Measurements from ENCODE around the gene CCDC177.
A peak's percentile ranks its signal among the peaks of the same experiment; 100 is the strongest.

CCDC177 gene

GRCh38 chr14:69573831-69574262, 824 bp downstream of the CCDC177 start:
- TF ChIP-seq, protein P1, sequence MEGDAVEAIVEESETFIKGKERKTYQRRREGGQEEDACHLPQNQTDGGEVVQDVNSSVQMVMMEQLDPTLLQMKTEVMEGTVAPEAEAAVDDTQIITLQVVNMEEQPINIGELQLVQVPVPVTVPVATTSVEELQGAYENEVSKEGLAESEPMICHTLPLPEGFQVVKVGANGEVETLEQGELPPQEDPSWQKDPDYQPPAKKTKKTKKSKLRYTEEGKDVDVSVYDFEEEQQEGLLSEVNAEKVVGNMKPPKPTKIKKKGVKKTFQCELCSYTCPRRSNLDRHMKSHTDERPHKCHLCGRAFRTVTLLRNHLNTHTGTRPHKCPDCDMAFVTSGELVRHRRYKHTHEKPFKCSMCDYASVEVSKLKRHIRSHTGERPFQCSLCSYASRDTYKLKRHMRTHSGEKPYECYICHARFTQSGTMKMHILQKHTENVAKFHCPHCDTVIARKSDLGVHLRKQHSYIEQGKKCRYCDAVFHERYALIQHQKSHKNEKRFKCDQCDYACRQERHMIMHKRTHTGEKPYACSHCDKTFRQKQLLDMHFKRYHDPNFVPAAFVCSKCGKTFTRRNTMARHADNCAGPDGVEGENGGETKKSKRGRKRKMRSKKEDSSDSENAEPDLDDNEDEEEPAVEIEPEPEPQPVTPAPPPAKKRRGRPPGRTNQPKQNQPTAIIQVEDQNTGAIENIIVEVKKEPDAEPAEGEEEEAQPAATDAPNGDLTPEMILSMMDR (IDR thresholded peaks at IDR 0.05; ENCODE audit: unreplicated experiment in 3 of 3): no peak
- peaks cover 37% of the 10 kb centered on the region for H3K27me3 Mint-ChIP-seq (ENCODE audit: low read depth)
- peaks cover 12% of the 10 kb centered on the region for H3K36me3 Mint-ChIP-seq (ENCODE audit: low read depth)
- H3K4me1 Mint-ChIP-seq: peaks cover 5% of the 10 kb centered on the region
- peak overlapping the region in 2 of 3 experiments; percentile 26 to 66 for H3K27ac Mint-ChIP-seq
- no peaks in the 10 kb centered on the region for H3K9me3 Mint-ChIP-seq
- H3K4me3 Mint-ChIP-seq: peak overlapping the region; percentile 82 to 89 (median 85)

GRCh38 chr14:69573205-69573830, 1.4 kb downstream of the CCDC177 start:
- Mint-ChIP-seq H3K27ac (peak overlapping the region in 2 of 3 experiments; percentile 26 to 66), H3K4me1 (peaks cover 5% of the 10 kb centered on the region), H3K4me3 (peak overlapping the region; percentile 82 to 89 (median 85)), H3K36me3 (ENCODE audit: low read depth) (peaks cover 12% of the 10 kb centered on the region), H3K27me3 (ENCODE audit: low read depth) (peaks cover 37% of the 10 kb centered on the region), H3K9me3 (no peaks in the 10 kb centered on the region)
- TF ChIP-seq, protein P1 (IDR thresholded peaks at IDR 0.05; ENCODE audit: unreplicated experiment in 3 of 3): no peak

- Mint-ChIP-seq H3K9me3 (no peaks in the 10 kb centered on the region), H3K36me3 (ENCODE audit: low read depth) (peaks cover 12% of the 10 kb centered on the region), H3K27me3 (ENCODE audit: low read depth) (peaks cover 37% of the 10 kb centered on the region), H3K4me1 (peaks cover 5% of the 10 kb centered on the region), H3K4me3 (no peak overlapping the region), H3K27ac (no peak overlapping the region)
- TF ChIP-seq, protein P1 (IDR thresholded peaks at IDR 0.05; ENCODE audit: unreplicated experiment in 3 of 3): no peak
Observed at GRCh38 chr14:69572841-69573135, 1.9 kb downstream of the CCDC177 start.

DNA sequence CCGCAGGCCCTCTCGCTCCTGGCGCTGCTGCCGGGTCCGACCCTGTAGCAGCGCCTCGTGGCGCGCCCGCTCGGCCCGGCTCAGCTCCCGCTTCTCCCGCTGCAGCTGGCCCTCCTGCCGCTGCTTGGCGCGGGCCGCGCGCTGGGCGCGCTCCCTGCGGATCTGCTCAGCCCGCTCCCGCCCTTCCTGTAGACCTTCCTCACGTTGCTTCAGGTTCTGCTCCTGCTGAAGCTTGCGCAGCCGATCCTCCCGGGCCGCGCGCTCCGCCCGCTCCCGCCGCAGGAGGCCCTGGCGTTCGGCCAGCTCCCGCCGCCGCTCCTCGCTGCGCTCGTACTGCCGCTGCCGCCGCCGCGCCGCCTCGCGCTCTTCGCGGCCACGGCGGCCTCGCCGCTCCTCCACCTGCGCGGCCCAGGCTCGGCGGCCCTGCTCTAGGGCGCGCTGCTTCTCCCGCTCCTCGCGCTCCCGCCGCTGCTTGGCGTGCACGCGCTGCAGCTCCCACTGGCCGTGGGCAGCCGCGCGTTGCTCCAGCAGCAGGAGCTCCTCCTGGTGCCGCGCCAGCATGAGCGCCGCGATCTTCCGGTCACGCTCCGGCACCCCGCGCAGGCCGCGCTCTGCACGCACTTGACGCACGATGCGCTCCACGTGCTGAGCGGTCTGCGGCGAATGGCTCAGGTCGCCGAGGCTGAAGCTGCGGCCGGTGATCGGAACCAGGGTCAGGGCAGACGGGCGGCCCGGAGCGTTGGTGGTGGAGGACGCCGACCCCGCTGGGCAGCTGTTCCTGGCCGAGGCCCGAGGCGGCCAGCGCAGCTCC, 2.4 kb downstream of the CCDC177 start:
- H3K9me3 Mint-ChIP-seq: no peaks in the 10 kb centered on the region
- peaks cover 5% of the 10 kb centered on the region for H3K4me1 Mint-ChIP-seq
- TF ChIP-seq, protein P1 (IDR thresholded peaks at IDR 0.05; ENCODE audit: unreplicated experiment in 3 of 3): no peak
- peaks cover 39% of the 10 kb centered on the region for H3K27me3 Mint-ChIP-seq (ENCODE audit: low read depth)
- H3K27ac Mint-ChIP-seq: no peak overlapping the region
- H3K36me3 Mint-ChIP-seq (ENCODE audit: low read depth): peaks cover 12% of the 10 kb centered on the region
- no peak overlapping the region for H3K4me3 Mint-ChIP-seq

GRCh38 chr14:69571449-69572029, 3.1 kb downstream of the CCDC177 start:
- no peak overlapping the region for H3K27ac Mint-ChIP-seq
- peaks cover 5% of the 10 kb centered on the region for H3K4me1 Mint-ChIP-seq
- H3K36me3 Mint-ChIP-seq (ENCODE audit: low read depth): peaks cover 12% of the 10 kb centered on the region
- TF ChIP-seq, protein P1 (IDR thresholded peaks at IDR 0.05; ENCODE audit: unreplicated experiment in 3 of 3): no peak
- no peak overlapping the region for H3K4me3 Mint-ChIP-seq
- H3K9me3 Mint-ChIP-seq: no peaks in the 10 kb centered on the region
- peaks cover 37% of the 10 kb centered on the region for H3K27me3 Mint-ChIP-seq (ENCODE audit: low read depth)

Measured in nephron (organoid).